Neural progenitor cell (in vitro differentiated cells): ENCODE results near the gene TLR4.

Source experiments
- CTCF ChIP-seq: fragments of 200-600 bp; sonication (generic); IDR thresholded peaks from 2 replicates; pipeline ENCODE4 v1.5.1; 2017; ENCODE audit warnings: antibody characterized with exemption, mild to moderate bottlenecking
- EZH2 ChIP-seq: fragments of 200-600 bp; sonication (generic); IDR thresholded peaks from 2 replicates; pipeline ENCODE4 v1.6.1; 2017; ENCODE audit warnings: antibody characterized with exemption, mild to moderate bottlenecking, moderate library complexity
- EZH2phosphoT487 ChIP-seq: fragments of 200-600 bp; sonication (generic); IDR thresholded peaks from 2 replicates; pipeline ENCODE4 v1.6.1; 2017; ENCODE audit warnings: antibody characterized with exemption

GRCh38 chr9:117672369-117672768 is 31.8 kb upstream of the TLR4 start:
- no peak for TF ChIP-seq CTCF
- no peak for TF ChIP-seq EZH2
- TF ChIP-seq EZH2phosphoT487, result no peak
